Cardiac fibroblast (primary cell): Measurements from ENCODE around the gene ADAMTSL5.

Source experiments
- DNase-seq, 2 donors: peaks; one replicate each; pipeline versions ENCODE4 v3.0.0 to v3.0.0-alpha.2; 2010; ENCODE audit warnings: low read depth in 2 of 2
- H3K4me3 ChIP-seq, 2 donors: replicated peaks in 1 of 2; 1 replicate in 1 of 2; 2 replicates in 1 of 2; pipeline ENCODE4 v1.5.1; 2011; ENCODE audit warnings: low read depth in 2 of 2, low read length in 2 of 2, mild to moderate bottlenecking in 2 of 2, moderate library complexity in 1 of 2
- CTCF ChIP-seq: IDR thresholded peaks from one replicate; pipeline ENCODE4 v1.5.1; 2011; ENCODE audit warnings: low read depth, mild to moderate bottlenecking, low read length, inconsistent platforms

The ADAMTSL5 gene

GRCh38 chr19:1469255-1470054, 43.4 kb downstream of the ADAMTSL5 start:
- no peak for TF ChIP-seq CTCF
- no peak for DNase-seq
- H3K4me3 ChIP-seq, result peak overlapping the region in 1 of 2 donors; percentile 43

- no peak for TF ChIP-seq CTCF
- peak overlapping the region in 1 of 2 donors; percentile 33 for H3K4me3 ChIP-seq
- DNase-seq, result peak in 1 of 2 donors; percentile 61
These were observed 44.0 kb downstream of the ADAMTSL5 start for GRCh38 chr19:1468821-1469254.

- TF ChIP-seq CTCF, result no peak
- DNase-seq, result no peak
- peak overlapping the region in 1 of 2 donors; percentile 33 for H3K4me3 ChIP-seq
These were observed 44.5 kb downstream of the ADAMTSL5 start for GRCh38 chr19:1468274-1468820.

- no peak for TF ChIP-seq CTCF
- no peak for DNase-seq
- H3K4me3 ChIP-seq, result peak overlapping the region in 1 of 2 donors; percentile 33
These were observed 45.1 kb downstream of the ADAMTSL5 start for GRCh38 chr19:1467490-1468273.

DNA sequence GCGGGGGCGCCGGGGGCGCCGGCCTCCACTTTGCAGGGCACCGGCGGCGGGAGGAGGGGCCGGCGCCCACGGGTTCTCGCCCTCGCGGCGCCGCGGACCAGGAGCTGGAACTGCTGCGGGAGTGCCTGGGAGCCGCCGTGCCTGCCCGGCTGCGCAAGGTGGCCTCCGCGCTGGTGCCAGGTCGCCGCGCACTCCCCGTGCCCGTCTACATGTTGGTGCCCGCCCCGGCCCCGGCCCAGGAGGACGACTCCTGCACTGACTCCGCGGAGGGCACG, 45.7 kb downstream of the ADAMTSL5 start:
- no peak overlapping the region for H3K4me3 ChIP-seq
- no peak for DNase-seq
- TF ChIP-seq CTCF, result no peak

DNA sequence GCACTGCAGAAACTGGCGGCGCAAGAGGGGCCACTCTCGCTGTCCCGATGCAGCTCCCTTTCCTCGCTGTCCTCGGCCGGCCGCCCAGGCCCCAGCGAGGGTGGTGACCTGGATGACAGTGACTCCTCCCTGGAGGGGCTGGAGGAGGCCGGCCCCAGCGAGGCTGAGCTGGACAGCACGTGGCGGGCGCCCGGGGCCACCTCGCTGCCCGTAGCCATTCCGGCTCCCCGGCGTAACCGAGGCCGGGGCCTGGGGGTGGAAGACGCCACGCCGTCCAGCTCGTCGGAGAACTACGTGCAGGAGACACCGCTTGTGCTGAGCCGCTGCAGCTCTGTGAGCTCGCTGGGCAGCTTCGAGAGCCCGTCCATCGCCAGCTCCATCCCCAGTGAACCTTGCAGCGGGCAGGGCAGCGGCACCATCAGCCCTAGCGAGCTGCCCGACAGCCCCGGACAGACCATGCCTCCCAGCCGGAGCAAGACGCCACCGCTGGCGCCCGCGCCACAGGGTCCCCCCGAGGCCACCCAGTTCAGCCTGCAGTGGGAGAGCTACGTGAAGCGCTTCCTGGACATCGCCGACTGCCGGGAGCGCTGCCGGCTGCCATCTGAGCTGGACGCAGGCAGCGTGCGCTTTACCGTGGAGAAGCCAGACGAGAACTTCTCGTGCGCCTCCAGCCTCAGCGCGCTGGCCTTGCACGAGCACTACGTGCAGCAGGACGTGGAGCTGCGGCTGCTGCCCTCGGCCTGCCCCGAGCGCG, 46.2 kb downstream of the ADAMTSL5 start:
- TF ChIP-seq CTCF, result no peak
- no peak overlapping the region for H3K4me3 ChIP-seq
- DNase-seq, result no peak
